ENCODE measurements around the gene FZD8. TPM values are rescaled to one million over a fixed set of nuclear protein-coding genes. Genes with fewer than 3 reads are reported as not detected.
A peak's percentile ranks its signal among the peaks of the same experiment; 100 is the strongest.

The FZD8 gene
- total and polyA plus RNA-seq, 2 experiments from 2014 or later, result 0.47 to 8.7 TPM

DNA sequence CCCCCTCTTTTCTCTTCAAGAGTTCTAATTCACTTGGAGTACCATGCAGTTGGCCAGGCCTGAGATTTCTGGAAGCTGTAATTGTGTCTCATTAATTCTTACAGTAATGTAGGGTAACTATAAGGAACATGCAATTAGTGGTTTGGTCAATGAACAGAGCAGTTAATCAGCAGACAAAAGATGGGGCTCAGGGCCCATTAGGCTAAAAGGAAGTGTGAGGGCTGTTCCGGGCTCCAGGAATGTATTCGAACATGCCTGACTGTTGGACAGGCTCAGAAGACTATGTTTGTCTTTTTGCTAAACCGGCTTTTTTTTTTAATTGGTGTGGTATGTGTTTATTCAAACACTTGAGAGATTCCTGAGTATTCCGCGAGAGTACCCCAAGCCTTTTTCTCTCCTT lies 42.5 kb upstream of the FZD8 start:
- Mint-ChIP-seq H3K36me3 (ENCODE audit: low read depth) (no peaks in the 10 kb centered on the region), H3K4me3 (no peak overlapping the region)
- TF ChIP-seq ZNF331 (CRISPR knock-in tag; IDR thresholded peaks at IDR 0.05; ENCODE audit: low read depth), result no peak
- no peak for TF ChIP-seq EZH2 (IDR thresholded peaks at IDR 0.05; ENCODE audit: low read depth, unreplicated experiment)
- TF ChIP-seq, protein P1, sequence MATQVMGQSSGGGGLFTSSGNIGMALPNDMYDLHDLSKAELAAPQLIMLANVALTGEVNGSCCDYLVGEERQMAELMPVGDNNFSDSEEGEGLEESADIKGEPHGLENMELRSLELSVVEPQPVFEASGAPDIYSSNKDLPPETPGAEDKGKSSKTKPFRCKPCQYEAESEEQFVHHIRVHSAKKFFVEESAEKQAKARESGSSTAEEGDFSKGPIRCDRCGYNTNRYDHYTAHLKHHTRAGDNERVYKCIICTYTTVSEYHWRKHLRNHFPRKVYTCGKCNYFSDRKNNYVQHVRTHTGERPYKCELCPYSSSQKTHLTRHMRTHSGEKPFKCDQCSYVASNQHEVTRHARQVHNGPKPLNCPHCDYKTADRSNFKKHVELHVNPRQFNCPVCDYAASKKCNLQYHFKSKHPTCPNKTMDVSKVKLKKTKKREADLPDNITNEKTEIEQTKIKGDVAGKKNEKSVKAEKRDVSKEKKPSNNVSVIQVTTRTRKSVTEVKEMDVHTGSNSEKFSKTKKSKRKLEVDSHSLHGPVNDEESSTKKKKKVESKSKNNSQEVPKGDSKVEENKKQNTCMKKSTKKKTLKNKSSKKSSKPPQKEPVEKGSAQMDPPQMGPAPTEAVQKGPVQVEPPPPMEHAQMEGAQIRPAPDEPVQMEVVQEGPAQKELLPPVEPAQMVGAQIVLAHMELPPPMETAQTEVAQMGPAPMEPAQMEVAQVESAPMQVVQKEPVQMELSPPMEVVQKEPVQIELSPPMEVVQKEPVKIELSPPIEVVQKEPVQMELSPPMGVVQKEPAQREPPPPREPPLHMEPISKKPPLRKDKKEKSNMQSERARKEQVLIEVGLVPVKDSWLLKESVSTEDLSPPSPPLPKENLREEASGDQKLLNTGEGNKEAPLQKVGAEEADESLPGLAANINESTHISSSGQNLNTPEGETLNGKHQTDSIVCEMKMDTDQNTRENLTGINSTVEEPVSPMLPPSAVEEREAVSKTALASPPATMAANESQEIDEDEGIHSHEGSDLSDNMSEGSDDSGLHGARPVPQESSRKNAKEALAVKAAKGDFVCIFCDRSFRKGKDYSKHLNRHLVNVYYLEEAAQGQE (IDR thresholded peaks at IDR 0.05; ENCODE audit: unreplicated experiment), result no peak
- no peak for TF ChIP-seq POLR2AphosphoS5 (IDR thresholded peaks at IDR 0.05; ENCODE audit: low read depth)
- TF ChIP-seq NANOG (IDR thresholded peaks at IDR 0.05; ENCODE audit: borderline replicate concordance), result no peak
- TF ChIP-seq ETS1 (IDR thresholded peaks at IDR 0.05), result no peak
- TF ChIP-seq JUNB (IDR thresholded peaks at IDR 0.05; ENCODE audit: unreplicated experiment), result no peak
- TF ChIP-seq, protein P2, sequence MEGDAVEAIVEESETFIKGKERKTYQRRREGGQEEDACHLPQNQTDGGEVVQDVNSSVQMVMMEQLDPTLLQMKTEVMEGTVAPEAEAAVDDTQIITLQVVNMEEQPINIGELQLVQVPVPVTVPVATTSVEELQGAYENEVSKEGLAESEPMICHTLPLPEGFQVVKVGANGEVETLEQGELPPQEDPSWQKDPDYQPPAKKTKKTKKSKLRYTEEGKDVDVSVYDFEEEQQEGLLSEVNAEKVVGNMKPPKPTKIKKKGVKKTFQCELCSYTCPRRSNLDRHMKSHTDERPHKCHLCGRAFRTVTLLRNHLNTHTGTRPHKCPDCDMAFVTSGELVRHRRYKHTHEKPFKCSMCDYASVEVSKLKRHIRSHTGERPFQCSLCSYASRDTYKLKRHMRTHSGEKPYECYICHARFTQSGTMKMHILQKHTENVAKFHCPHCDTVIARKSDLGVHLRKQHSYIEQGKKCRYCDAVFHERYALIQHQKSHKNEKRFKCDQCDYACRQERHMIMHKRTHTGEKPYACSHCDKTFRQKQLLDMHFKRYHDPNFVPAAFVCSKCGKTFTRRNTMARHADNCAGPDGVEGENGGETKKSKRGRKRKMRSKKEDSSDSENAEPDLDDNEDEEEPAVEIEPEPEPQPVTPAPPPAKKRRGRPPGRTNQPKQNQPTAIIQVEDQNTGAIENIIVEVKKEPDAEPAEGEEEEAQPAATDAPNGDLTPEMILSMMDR (conservative IDR thresholded peaks at IDR 0.05; ENCODE audit: low read depth in 2 of 2), result no peak
- no peak for TF ChIP-seq ZNF462 (CRISPR knock-in tag; IDR thresholded peaks at IDR 0.05)
- no peak for TF ChIP-seq CREB1 (CRISPR knock-in tag; IDR thresholded peaks at IDR 0.05; ENCODE audit: low read depth)
- TF ChIP-seq STAT1 (IDR thresholded peaks at IDR 0.05; ENCODE audit: unreplicated experiment), result no peak

More for the DNA sequence above, 42.5 kb upstream of the FZD8 start:
- DNase-seq (ENCODE audit: low spot score), result peak; percentile 28
- no peaks in the 10 kb centered on the region for H3K79me2 ChIP-seq (replicated peaks; ENCODE audit: insufficient read depth)
- H3K9me2 ChIP-seq (ENCODE audit: insufficient read depth), result no peaks in the 10 kb centered on the region; the same call in 1 of the 2 replicates
- Mint-ChIP-seq H3K9me3 (no peaks in the 10 kb centered on the region; the same call in 2 of the 3 replicates), H3K27ac (no peak overlapping the region), H3K27me3 (ENCODE audit: insufficient read depth, low read depth, poor library complexity) (peaks cover 5% of the 10 kb centered on the region), H3K4me1 (peaks cover 17% of the 10 kb centered on the region)
- no peaks in the 10 kb centered on the region for H3F3A ChIP-seq (replicated peaks; ENCODE audit: low read depth)
- H3K36me3 ChIP-seq (ENCODE audit: insufficient read depth), result no peaks in the 10 kb centered on the region
- H4K20me1 ChIP-seq (replicated peaks; ENCODE audit: insufficient read depth), result no peaks in the 10 kb centered on the region
- no peak overlapping the region for H3K4me3 ChIP-seq
- H2AFZ ChIP-seq, result peak overlapping the region; percentile 57
- H3K4me2 ChIP-seq, result no peak overlapping the region; the same call in 1 of the 2 replicates
- no peak for ATAC-seq
- H3K27me3 ChIP-seq (ENCODE audit: insufficient read depth), result no peaks in the 10 kb centered on the region
- H3K27ac ChIP-seq (ENCODE audit: low read depth), result no peak overlapping the region
- H3K4me1 ChIP-seq (ENCODE audit: insufficient read depth), result peaks cover 27% of the 10 kb centered on the region

All from GM23338 (cell line).